GM12873 (cell line): ENCODE measurements around the gene CXCL11.

Experiments
- TF ChIP-seq, protein P1 (sequence below): IDR thresholded peaks from 2 replicates; pipeline ENCODE4 v1.5.1; 2012; ENCODE audit warnings: low read depth, mild to moderate bottlenecking, moderate library complexity, low read length, control low read depth; ENCODE audit not compliant: insufficient read depth; ENCODE audit errors: missing control alignments

Gene CXCL11

DNA sequence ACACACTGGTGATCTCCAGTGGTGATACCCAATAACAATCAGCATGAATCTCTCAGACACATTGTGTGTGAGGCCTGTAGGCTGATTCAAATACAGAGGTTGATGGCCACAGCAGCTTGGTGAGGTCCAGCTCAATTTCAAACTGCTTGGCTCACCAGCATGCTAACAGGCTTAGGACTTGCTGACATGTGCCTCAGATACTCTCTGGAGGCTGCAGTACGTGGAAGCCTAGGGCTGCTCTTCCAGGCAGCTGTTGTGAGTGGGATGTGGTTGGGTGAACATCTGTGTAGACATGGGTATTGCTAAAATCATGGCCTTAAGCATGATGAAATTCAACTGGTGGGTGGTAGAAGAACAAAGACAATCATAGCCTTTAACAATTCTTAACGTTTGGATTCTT, 32.8 kb downstream of the CXCL11 start:
- TF ChIP-seq, protein P1, sequence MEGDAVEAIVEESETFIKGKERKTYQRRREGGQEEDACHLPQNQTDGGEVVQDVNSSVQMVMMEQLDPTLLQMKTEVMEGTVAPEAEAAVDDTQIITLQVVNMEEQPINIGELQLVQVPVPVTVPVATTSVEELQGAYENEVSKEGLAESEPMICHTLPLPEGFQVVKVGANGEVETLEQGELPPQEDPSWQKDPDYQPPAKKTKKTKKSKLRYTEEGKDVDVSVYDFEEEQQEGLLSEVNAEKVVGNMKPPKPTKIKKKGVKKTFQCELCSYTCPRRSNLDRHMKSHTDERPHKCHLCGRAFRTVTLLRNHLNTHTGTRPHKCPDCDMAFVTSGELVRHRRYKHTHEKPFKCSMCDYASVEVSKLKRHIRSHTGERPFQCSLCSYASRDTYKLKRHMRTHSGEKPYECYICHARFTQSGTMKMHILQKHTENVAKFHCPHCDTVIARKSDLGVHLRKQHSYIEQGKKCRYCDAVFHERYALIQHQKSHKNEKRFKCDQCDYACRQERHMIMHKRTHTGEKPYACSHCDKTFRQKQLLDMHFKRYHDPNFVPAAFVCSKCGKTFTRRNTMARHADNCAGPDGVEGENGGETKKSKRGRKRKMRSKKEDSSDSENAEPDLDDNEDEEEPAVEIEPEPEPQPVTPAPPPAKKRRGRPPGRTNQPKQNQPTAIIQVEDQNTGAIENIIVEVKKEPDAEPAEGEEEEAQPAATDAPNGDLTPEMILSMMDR: no peak

DNA sequence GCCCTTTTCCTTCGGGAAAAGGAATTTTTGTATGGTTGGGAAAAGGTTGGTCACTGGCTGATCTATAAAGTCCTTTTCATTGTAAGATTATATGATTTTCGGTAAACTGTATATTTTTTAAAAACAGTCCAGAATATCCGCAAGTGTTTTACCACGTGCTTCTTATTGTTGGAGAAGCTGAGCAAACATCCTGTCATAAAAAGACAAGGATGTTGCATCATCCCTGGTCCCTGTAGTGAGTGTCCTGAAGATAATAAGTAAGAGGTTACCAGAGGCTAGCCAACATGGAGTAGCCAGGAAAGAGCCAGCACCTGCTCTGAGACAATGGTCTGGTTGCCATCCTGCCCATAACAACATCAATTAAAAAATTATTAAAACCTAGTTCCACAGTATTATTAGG, 33.7 kb downstream of the CXCL11 start:
- TF ChIP-seq, protein P1: no peak

DNA sequence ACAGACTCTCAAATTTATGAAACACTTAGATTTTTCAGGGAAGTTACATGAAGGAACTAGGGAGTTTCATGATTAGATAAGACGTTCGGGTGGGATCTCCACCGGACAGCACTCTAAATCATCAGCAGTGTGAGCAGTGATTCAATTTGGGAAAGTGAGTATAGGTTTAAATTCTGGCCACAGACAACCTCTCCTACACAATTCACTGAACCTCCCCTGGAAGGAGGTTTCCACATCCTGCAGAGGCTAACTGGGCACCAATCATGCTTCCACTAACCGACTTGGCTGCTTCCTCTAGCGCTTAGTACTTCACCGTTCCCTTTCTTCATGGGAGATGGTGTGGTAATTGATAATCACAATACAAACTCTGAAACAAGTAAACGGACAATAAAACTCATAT, 34.2 kb downstream of the CXCL11 start:
- TF ChIP-seq, protein P1: no peak

DNA sequence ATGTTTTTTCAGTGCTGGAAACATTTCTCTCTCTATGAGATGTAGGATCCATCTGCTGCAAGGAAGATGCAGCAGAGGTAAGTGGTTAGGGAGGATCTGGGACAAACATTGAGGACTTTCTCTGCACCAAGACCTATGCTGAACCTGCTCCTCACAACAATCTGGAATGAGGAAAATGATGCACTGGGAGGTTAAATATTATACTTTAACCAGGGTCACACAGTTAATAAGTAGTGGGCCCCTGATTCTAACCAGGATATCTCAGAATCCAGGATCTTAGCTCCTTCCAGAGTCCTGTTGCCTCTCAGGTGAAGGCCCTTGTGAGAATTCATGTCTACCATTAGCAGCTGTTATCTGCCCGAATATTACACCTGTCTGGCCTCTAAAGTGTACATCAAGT, 35.6 kb downstream of the CXCL11 start:
- TF ChIP-seq, protein P1: no peak

DNA sequence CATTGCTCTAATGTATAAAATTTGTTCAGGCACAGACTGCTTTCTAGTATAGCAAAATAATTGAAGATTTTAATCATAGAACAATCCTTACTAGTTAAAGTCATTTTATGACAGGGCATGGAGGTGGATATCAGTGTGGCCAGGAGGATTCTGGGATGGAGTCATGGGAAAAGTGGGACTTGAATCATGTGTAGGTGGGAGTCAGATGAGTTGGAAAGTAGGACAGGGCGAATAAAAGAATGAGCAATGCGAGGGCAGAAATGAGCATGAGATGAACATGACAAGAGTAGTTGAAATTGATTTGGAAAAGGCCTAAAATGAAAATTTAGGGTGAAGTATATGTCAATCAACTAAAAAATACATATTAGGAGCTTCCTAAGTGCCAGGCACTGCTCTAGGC, 37.9 kb downstream of the CXCL11 start:
- TF ChIP-seq, protein P1: no peak

DNA sequence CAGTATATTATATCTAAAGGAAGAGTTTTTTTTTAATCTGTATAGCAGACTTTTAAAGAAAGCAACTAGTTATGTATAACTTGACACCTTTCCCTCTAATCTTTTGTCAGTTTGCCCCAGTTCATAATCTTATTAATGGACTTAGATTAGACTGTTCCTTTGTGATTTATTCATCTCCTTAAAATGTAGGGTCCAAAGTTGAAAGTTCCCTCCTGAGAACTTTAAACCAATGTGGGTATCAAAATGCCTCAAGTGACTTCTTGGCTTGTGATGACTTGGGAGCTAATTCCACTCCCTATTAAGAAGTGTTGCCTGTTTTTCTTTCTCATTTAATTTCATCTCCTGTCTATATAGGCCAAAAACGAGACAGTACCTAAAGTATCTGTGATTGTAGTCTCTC, 38.8 kb downstream of the CXCL11 start:
- TF ChIP-seq, protein P1: no peak

DNA sequence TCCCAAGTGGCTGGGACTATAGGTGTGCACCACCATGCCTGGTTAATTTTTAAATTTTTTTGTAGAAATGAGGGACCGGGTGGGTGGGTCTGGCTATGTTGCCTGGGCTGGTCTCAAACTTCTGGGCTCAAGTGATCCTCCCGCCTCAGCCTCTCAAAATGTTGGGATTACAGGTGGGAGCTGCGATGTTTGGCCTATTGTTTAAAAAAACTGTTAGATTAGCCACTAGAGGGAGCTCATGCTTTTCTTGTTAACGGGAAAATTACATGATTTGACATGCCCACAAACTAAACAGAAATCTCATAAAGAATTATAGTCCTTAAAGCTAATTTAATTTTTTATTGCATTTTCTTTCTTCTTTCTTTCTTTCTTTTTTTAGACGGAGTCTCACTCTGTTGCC, 40.1 kb downstream of the CXCL11 start:
- TF ChIP-seq, protein P1: peak; percentile 57
